Left ventricle myocardium inferior (tissue), 1 donor: ENCODE measurements around the gene RFXANK. TPM values are rescaled to one million over a fixed set of nuclear protein-coding genes. Genes with fewer than 3 reads are reported as not detected.

ENCODE experiments used
- DNase-seq: peaks from one replicate; pipeline ENCODE4 v3.0.0-alpha.2; 2020
- H3K27ac ChIP-seq: fragments of 200-600 bp; replicated peaks from 2 replicates; pipeline ENCODE4 v1.8.0; 2021
- H3K27me3 ChIP-seq: fragments of 200-600 bp; 2 replicates; pipeline ENCODE4 v1.8.0; 2021; ENCODE audit warnings: low read depth
- H3K36me3 ChIP-seq: fragments of 200-600 bp; 2 replicates; pipeline ENCODE4 v1.8.0; 2021
- H3K4me1 ChIP-seq: fragments of 200-600 bp; 2 replicates; pipeline ENCODE4 v1.8.0; 2021
- H3K4me3 ChIP-seq: fragments of 200-600 bp; 2 replicates; pipeline ENCODE4 v1.8.0; 2021; ENCODE audit warnings: mild to moderate bottlenecking, moderate library complexity
- H3K9me3 ChIP-seq: fragments of 200-600 bp; replicated peaks from 2 replicates; pipeline ENCODE4 v1.8.0; 2021
- intact Hi-C: fragments of 100-400 bp; cut with micrococcal nuclease; formaldehyde crosslinking; loops from one replicate; pipeline ENCODE4 v1.11.0; 2022
- total RNA-seq: library from RNA; stranded (reverse); fragmentation: NEBNext Ultra II Directional; extraction: Animal tissue kit (Norgen Biotek cat#: 25700); gene quantifications from one replicate; pipeline ENCODE4 v1.2.1, GENCODE V29; 2021
- TF ChIP-seq, protein P1 (sequence below): fragments of 200-600 bp; IDR thresholded peaks from 2 replicates; pipeline ENCODE4 v1.8.0; 2021; ENCODE audit warnings: antibody characterized with exemption, mild to moderate bottlenecking, borderline replicate concordance
- donor health status: DM: no; HTN: yes; CAD: no; lungs with severe emphysema.

RFXANK gene
- total RNA-seq, 1 donor from 2014 or later = 37.2 TPM

DNA sequence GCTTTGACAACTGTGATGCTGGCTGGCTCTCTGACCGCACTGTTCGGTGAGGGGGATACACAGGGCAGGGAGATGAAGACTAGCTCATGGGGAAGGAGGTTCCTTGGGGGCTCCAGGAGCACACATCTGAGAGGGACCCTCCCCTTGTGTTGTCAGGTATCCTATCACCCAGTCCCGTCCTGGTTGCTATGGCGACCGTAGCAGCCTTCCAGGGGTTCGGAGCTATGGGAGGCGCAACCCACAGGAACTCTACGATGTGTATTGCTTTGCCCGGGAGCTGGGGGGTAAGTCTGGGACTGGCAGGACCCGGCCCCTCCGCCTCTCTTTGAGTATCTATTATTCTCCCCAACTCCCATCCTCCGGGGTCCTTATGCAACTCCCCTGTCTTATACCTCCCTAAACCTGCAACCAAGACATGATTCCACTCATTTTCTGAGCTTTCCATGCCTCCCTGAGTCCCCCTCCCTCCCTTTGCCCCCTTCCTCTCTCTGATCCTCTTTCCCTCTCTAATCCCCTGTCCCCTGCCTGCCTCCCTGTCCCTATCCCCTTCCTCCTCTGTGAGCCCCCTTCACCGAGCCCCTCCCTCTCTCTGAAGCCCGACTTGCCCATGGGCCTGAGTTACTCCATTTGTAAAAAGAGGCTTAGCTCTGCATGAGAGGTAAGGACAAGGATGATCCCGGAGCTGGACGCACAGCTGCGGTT, 32.2 kb downstream of the RFXANK start:
- DNase-seq = no peak
- TF ChIP-seq, protein P1, sequence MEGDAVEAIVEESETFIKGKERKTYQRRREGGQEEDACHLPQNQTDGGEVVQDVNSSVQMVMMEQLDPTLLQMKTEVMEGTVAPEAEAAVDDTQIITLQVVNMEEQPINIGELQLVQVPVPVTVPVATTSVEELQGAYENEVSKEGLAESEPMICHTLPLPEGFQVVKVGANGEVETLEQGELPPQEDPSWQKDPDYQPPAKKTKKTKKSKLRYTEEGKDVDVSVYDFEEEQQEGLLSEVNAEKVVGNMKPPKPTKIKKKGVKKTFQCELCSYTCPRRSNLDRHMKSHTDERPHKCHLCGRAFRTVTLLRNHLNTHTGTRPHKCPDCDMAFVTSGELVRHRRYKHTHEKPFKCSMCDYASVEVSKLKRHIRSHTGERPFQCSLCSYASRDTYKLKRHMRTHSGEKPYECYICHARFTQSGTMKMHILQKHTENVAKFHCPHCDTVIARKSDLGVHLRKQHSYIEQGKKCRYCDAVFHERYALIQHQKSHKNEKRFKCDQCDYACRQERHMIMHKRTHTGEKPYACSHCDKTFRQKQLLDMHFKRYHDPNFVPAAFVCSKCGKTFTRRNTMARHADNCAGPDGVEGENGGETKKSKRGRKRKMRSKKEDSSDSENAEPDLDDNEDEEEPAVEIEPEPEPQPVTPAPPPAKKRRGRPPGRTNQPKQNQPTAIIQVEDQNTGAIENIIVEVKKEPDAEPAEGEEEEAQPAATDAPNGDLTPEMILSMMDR = no peak
- Histone ChIP-seq H3K27me3 (peaks cover 84% of the 10 kb centered on the region), H3K4me3 (peak overlapping the region; percentile 59), H3K4me1 (peaks cover 9% of the 10 kb centered on the region), H3K27ac (no peak overlapping the region), H3K36me3 (no peaks in the 10 kb centered on the region), H3K9me3 (no peaks in the 10 kb centered on the region)
- intact Hi-C loops = no loop called here

DNA sequence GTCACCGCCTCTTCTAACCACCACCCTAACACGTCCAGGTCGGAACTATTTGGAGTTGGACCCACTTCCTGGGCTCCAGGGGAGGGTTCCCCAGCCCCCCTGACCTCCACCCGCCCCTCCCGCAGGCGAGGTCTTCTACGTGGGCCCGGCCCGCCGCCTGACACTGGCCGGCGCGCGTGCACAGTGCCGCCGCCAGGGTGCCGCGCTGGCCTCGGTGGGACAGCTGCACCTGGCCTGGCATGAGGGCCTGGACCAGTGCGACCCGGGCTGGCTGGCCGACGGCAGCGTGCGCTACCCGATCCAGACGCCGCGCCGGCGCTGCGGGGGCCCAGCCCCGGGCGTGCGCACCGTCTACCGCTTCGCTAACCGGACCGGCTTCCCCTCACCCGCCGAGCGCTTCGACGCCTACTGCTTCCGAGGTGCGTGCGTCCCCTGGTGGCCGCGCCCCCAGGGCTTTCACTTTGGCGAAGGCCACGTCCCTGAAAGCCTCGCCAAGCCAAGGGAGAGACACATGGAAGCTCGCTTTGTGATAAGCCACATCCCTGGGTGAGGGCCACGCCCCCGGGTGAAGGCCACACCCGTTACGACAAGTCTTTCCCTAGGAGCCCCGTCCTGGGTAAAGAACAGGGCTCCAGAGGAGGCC, 32.9 kb downstream of the RFXANK start:
- Histone ChIP-seq H3K27ac (no peak overlapping the region), H3K27me3 (peaks cover 83% of the 10 kb centered on the region), H3K4me3 (peak overlapping the region; percentile 59), H3K9me3 (no peaks in the 10 kb centered on the region), H3K36me3 (no peaks in the 10 kb centered on the region), H3K4me1 (peaks cover 9% of the 10 kb centered on the region)
- intact Hi-C loops = no loop called here
- TF ChIP-seq, protein P1 = peak; percentile 61
- peak; percentile 54 for DNase-seq

DNA sequence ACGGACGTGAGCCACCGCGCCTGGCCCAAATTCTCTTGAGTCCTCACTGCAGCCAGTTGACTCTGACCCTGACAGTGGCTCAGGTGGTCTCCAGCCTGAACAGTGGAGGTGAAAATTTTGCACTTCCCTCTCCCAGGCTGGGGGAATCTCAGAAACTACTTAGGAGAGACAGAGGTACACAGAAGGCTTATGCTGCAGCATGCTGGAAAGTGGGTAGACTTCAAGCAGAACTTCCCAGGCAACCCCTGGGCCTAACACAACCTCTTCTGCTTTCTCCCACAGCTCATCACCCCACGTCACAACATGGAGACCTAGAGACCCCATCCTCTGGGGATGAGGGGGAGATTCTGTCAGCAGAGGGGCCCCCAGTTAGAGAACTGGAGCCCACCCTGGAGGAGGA, 34.1 kb downstream of the RFXANK start:
- TF ChIP-seq, protein P1 = no peak
- Histone ChIP-seq H3K27me3 (peaks cover 78% of the 10 kb centered on the region), H3K9me3 (no peaks in the 10 kb centered on the region), H3K27ac (no peak overlapping the region), H3K4me1 (peaks cover 9% of the 10 kb centered on the region), H3K36me3 (no peaks in the 10 kb centered on the region), H3K4me3 (no peak overlapping the region)
- intact Hi-C loops = no loop called here
- no peak for DNase-seq

DNA sequence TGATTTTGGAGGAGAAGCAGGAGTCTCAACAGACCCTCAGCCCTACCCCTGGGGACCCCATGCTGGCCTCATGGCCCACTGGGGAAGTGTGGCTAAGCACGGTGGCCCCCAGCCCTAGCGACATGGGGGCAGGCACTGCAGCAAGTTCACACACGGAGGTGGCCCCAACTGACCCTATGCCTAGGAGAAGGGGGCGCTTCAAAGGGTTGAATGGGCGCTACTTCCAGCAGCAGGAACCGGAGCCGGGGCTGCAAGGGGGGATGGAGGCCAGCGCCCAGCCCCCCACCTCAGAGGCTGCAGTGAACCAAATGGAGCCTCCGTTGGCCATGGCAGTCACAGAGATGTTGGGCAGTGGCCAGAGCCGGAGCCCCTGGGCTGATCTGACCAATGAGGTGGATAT, 34.6 kb downstream of the RFXANK start:
- Histone ChIP-seq H3K4me3 (no peak overlapping the region), H3K27me3 (peaks cover 78% of the 10 kb centered on the region), H3K4me1 (peaks cover 9% of the 10 kb centered on the region), H3K36me3 (no peaks in the 10 kb centered on the region), H3K9me3 (no peaks in the 10 kb centered on the region), H3K27ac (no peak overlapping the region)
- TF ChIP-seq, protein P1 = no peak
- no peak for DNase-seq
- intact Hi-C loops = no loop called here

DNA sequence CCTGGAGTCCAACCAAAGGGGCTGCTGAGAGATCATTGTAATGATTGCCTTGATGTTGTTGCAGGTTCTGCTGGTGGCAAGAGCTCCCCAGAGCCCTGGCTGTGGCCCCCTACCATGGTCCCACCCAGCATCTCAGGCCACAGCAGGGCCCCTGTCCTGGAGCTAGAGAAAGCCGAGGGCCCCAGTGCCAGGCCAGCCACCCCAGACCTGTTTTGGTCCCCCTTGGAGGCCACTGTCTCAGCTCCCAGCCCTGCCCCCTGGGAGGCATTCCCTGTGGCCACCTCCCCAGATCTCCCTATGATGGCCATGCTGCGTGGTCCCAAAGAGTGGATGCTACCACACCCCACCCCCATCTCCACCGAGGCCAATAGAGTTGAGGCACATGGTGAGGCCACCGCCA, 35.2 kb downstream of the RFXANK start:
- no peak overlapping the region for H3K4me3 ChIP-seq
- H3K27me3 ChIP-seq = peaks cover 78% of the 10 kb centered on the region
- H3K36me3 ChIP-seq = no peaks in the 10 kb centered on the region
- no peaks in the 10 kb centered on the region for H3K9me3 ChIP-seq
- peaks cover 9% of the 10 kb centered on the region for H3K4me1 ChIP-seq
- intact Hi-C loops = no loop called here
- H3K27ac ChIP-seq = no peak overlapping the region
- DNase-seq = no peak
- TF ChIP-seq, protein P1 = no peak
